ENCODE measurements around the gene CAPN1. TPM values are rescaled to one million over a fixed set of nuclear protein-coding genes. Genes with fewer than 3 reads are reported as not detected.

Gene CAPN1
- polyA plus RNA-seq, 12 donors: 64.7 to 140 (median 73.6) TPM; not detected in 1

DNA sequence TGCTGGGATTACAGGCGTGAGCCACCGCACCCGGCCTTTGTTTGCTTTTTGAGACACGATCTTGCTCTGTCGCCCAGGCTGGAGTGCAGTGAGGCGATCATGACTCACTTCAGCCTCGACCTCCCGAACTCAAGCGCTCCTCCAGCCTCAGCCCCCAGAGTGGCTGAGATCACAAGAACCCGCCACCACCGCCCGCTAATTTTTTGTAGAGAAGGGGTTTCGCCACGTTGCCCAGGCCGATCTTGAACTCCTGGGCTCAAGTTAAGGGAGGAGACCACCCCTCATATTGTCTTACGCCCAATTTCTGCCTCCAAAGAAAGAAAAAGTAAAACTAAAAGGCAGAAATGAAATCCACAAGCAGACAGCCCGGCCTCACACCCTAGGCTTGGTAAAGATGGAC, 78.6 kb downstream of the CAPN1 start:
- DNase-seq: no peak

GRCh38 chr11:65260756-65261590, 79.2 kb downstream of the CAPN1 start:
- no peak for DNase-seq

Other genes starting within 250 kb of the CAPN1 start
- under 1 TPM in 2 of 12 donors, not detected in 10; 0.30 to 0.39 TPM for gene GPHA2, start 246.0 kb upstream of the CAPN1 start, polyA plus RNA-seq (ENCODE audit: insufficient read length in 12 of 12)
- gene MAJIN, start 209.8 kb upstream of the CAPN1 start, polyA plus RNA-seq (ENCODE audit: insufficient read length in 12 of 12): not detected
- gene BATF2, start 185.0 kb upstream of the CAPN1 start, polyA plus RNA-seq (ENCODE audit: insufficient read length in 12 of 12): 1 to 10 TPM in 3 of 12 donors, under 1 TPM in 7, not detected in 2; 0.40 to 1.3 (median 0.79) TPM
- 100 to 1,000 TPM in 1 of 12 donors, 10 to 100 TPM in 10, not detected in 1; 59.8 to 130 (median 72.3) TPM for gene ARL2, start 167.8 kb upstream of the CAPN1 start, polyA plus RNA-seq (ENCODE audit: insufficient read length in 12 of 12)
- 10 to 100 TPM in 11 of 12 donors, not detected in 1; 16.1 to 28.5 (median 20.4) TPM for gene SNX15, start 154.5 kb upstream of the CAPN1 start, polyA plus RNA-seq (ENCODE audit: insufficient read length in 12 of 12)
- gene SAC3D1, start 140.7 kb upstream of the CAPN1 start, polyA plus RNA-seq (ENCODE audit: insufficient read length in 12 of 12): 10 to 100 TPM in 6 of 12 donors, 1 to 10 TPM in 5, not detected in 1; 7.7 to 19.5 (median 10.4) TPM
- gene NAALADL1, start 123.4 kb upstream of the CAPN1 start, polyA plus RNA-seq (ENCODE audit: insufficient read length in 12 of 12): 10 to 100 TPM in 2 of 12 donors, 1 to 10 TPM in 9, not detected in 1; 5.1 to 26.1 (median 7.8) TPM
- 10 to 100 TPM in 6 of 12 donors, 1 to 10 TPM in 5, not detected in 1; 7.1 to 15.8 (median 11.0) TPM for gene CDCA5, start 97.9 kb upstream of the CAPN1 start, polyA plus RNA-seq (ENCODE audit: insufficient read length in 12 of 12)
- gene ZFPL1, start 97.7 kb upstream of the CAPN1 start, polyA plus RNA-seq (ENCODE audit: insufficient read length in 12 of 12): 10 to 100 TPM in 11 of 12 donors, not detected in 1; 17.1 to 37.9 (median 21.0) TPM
- 100 to 1,000 TPM in 4 of 12 donors, 10 to 100 TPM in 7, not detected in 1; 83.5 to 141 (median 95.8) TPM for gene VPS51, start 85.7 kb upstream of the CAPN1 start, polyA plus RNA-seq (ENCODE audit: insufficient read length in 12 of 12)
- 10 to 100 TPM in 7 of 12 donors, 1 to 10 TPM in 4, not detected in 1; 6.1 to 59.2 (median 11.3) TPM for gene TM7SF2, start 70.1 kb upstream of the CAPN1 start, polyA plus RNA-seq (ENCODE audit: insufficient read length in 12 of 12)
- gene ZNHIT2, start 64.2 kb upstream of the CAPN1 start, polyA plus RNA-seq (ENCODE audit: insufficient read length in 12 of 12): 1 to 10 TPM in 10 of 12 donors, not detected in 2; 2.6 to 6.6 (median 3.7) TPM
- 100 to 1,000 TPM in 11 of 12 donors, not detected in 1; 680 to 974 (median 806) TPM for gene FAU, start 59.8 kb upstream of the CAPN1 start, polyA plus RNA-seq (ENCODE audit: insufficient read length in 12 of 12)
- gene MRPL49, start 59.6 kb upstream of the CAPN1 start, polyA plus RNA-seq (ENCODE audit: insufficient read length in 12 of 12): 10 to 100 TPM in 11 of 12 donors, not detected in 1; 22.3 to 45.7 (median 25.1) TPM
- gene SYVN1, start 47.4 kb upstream of the CAPN1 start, polyA plus RNA-seq (ENCODE audit: insufficient read length in 12 of 12): 10 to 100 TPM in 11 of 12 donors, not detected in 1; 36.7 to 53.3 (median 45.5) TPM
- gene SPDYC, start 11.7 kb upstream of the CAPN1 start, polyA plus RNA-seq (ENCODE audit: insufficient read length in 12 of 12): under 1 TPM in 1 of 12 donors, not detected in 11; 0.17 TPM
- 10 to 100 TPM in 11 of 12 donors, not detected in 1; 30.7 to 52.6 (median 39.3) TPM for gene POLA2, start 80.0 kb downstream of the CAPN1 start, polyA plus RNA-seq (ENCODE audit: insufficient read length in 12 of 12)
- 10 to 100 TPM in 11 of 12 donors, not detected in 1; 19.6 to 38.6 (median 27.5) TPM for gene CDC42EP2, start 132.9 kb downstream of the CAPN1 start, polyA plus RNA-seq (ENCODE audit: insufficient read length in 12 of 12)
- 10 to 100 TPM in 11 of 12 donors, not detected in 1; 40.1 to 70.2 (median 51.2) TPM for gene DPF2, start 151.9 kb downstream of the CAPN1 start, polyA plus RNA-seq (ENCODE audit: insufficient read length in 12 of 12)
- gene TIGD3, start 172.8 kb downstream of the CAPN1 start, polyA plus RNA-seq (ENCODE audit: insufficient read length in 12 of 12): under 1 TPM in 9 of 12 donors, not detected in 3; 0.11 to 0.30 (median 0.24) TPM
- gene SLC25A45, start 200.7 kb downstream of the CAPN1 start, polyA plus RNA-seq (ENCODE audit: insufficient read length in 12 of 12): 10 to 100 TPM in 1 of 12 donors, 1 to 10 TPM in 10, not detected in 1; 4.2 to 13.5 (median 7.0) TPM
- 10 to 100 TPM in 5 of 12 donors, 1 to 10 TPM in 6, not detected in 1; 7.2 to 18.0 (median 9.8) TPM for gene FRMD8, start 204.7 kb downstream of the CAPN1 start, polyA plus RNA-seq (ENCODE audit: insufficient read length in 12 of 12)
- gene NEAT1, start 240.9 kb downstream of the CAPN1 start, polyA plus RNA-seq (ENCODE audit: insufficient read length in 12 of 12): 100 to 1,000 TPM in 5 of 12 donors, 10 to 100 TPM in 7; 34.5 to 182 (median 65.4) TPM

Measured in muscle of arm (tissue), 12 donors.